ENCODE results near the gene TBC1D2B.

TBC1D2B gene

GRCh38 chr15:78052001-78052401 lies 25.5 kb downstream of the TBC1D2B start:
- no peak for DNase-seq

GRCh38 chr15:78051596-78051995 lies 25.9 kb downstream of the TBC1D2B start:
- no peak for DNase-seq

- DNase-seq, result peak; percentile 48
These were observed 26.7 kb downstream of the TBC1D2B start for GRCh38 chr15:78050826-78051225.

GRCh38 chr15:78050441-78050809 lies 27.1 kb downstream of the TBC1D2B start:
- DNase-seq, result no peak

GRCh38 chr15:78049691-78050440 lies 27.6 kb downstream of the TBC1D2B start:
- DNase-seq, result peak; percentile 74

GRCh38 chr15:78048628-78048920 lies 28.9 kb downstream of the TBC1D2B start:
- DNase-seq, result no peak

- no peak for DNase-seq
These were observed 29.5 kb downstream of the TBC1D2B start for GRCh38 chr15:78047761-78048627.

- peak; percentile 69 for DNase-seq
These were observed 30.6 kb downstream of the TBC1D2B start for GRCh38 chr15:78046796-78047341.

- no peak for DNase-seq
These were observed 32.3 kb downstream of the TBC1D2B start for GRCh38 chr15:78045189-78045588.

- no peak for DNase-seq
These were observed 32.9 kb downstream of the TBC1D2B start for GRCh38 chr15:78044407-78045155.

- DNase-seq, result no peak
These were observed 35.6 kb downstream of the TBC1D2B start for GRCh38 chr15:78041946-78042345.

GRCh38 chr15:78040653-78041244 lies 36.8 kb downstream of the TBC1D2B start:
- DNase-seq, result no peak

GRCh38 chr15:78038585-78039247 lies 38.8 kb downstream of the TBC1D2B start:
- DNase-seq, result no peak

GRCh38 chr15:78037779-78038305 lies 39.7 kb downstream of the TBC1D2B start:
- no peak for DNase-seq

- DNase-seq, result no peak
These were observed 40.2 kb downstream of the TBC1D2B start for GRCh38 chr15:78037328-78037727.

GRCh38 chr15:78035861-78036476 lies 41.5 kb downstream of the TBC1D2B start:
- no peak for DNase-seq

GRCh38 chr15:78035321-78035751 lies 42.2 kb downstream of the TBC1D2B start:
- DNase-seq, result no peak

GRCh38 chr15:78034495-78035191 lies 42.9 kb downstream of the TBC1D2B start:
- peak; percentile 90 for DNase-seq

GRCh38 chr15:78033864-78034263 lies 43.6 kb downstream of the TBC1D2B start:
- DNase-seq, result no peak

GRCh38 chr15:78032671-78033070 lies 44.8 kb downstream of the TBC1D2B start:
- no peak for DNase-seq

GRCh38 chr15:78024883-78025282 lies 52.6 kb downstream of the TBC1D2B start:
- DNase-seq, result no peak

All from stimulated activated CD4-positive, alpha-beta T cell treated with anti-CD3 and anti-CD28 coated beads, Interleukin-1b, Interleukin-23, amount 100 ng/mL, for 48 hours (primary cell).